Colonic mucosa (tissue), 4 donors: Measurements from ENCODE around the gene SLC7A4. TPM values are rescaled to one million over a fixed set of nuclear protein-coding genes. Genes with fewer than 3 reads are reported as not detected.

Source experiments
- DNase-seq: peaks from one replicate; pipeline ENCODE4 v3.0.0-alpha.2; 2020
- H3K27ac ChIP-seq: fragments of 200-600 bp; one replicate; pipeline ENCODE4 v1.8.0; 2021
- H3K27me3 ChIP-seq: fragments of 200-600 bp; one replicate; pipeline ENCODE4 v1.8.0; 2021
- H3K36me3 ChIP-seq: fragments of 200-600 bp; one replicate; pipeline ENCODE4 v1.8.0; 2021
- H3K4me1 ChIP-seq: fragments of 200-600 bp; one replicate; pipeline ENCODE4 v1.8.0; 2021; ENCODE audit warnings: mild to moderate bottlenecking
- H3K4me3 ChIP-seq: fragments of 200-600 bp; one replicate; pipeline ENCODE4 v1.8.0; 2021
- H3K9ac ChIP-seq, 2 donors: one replicate each; pipeline ENCODE4 v1.7.0; 2013; ENCODE audit warnings: control low read depth in 2 of 2, low read depth in 2 of 2, low read length in 2 of 2
- H3K9me3 ChIP-seq: fragments of 200-600 bp; one replicate; pipeline ENCODE4 v1.8.0; 2021
- intact Hi-C: fragments of 100-400 bp; cut with DNase I; formaldehyde crosslinking; loops from one replicate; pipeline ENCODE4 v1.14.1; 2022
- total RNA-seq, 2 donors: library from RNA; stranded (reverse); fragmentation: NEBNext Ultra II Directional in 1 of 2; extraction: Animal tissue kit (Norgen Biotek cat#: 25700) in 1 of 2; gene quantifications; one replicate each; pipeline ENCODE4 v1.2.1, GENCODE V29; 2021
- TF ChIP-seq, protein P1 (sequence below): fragments of 200-600 bp; IDR thresholded peaks from one replicate; pipeline ENCODE4 v1.8.0; 2022; ENCODE audit warnings: antibody characterized with exemption, mild to moderate bottlenecking
- donor health status: healthy.
- donor health status: DM: no; HTN: no; CAD: no.
- donor health status: DM: no; HTN: no; CAD: no.

SLC7A4 gene
- total RNA-seq, 2 donors from 2014 or later, result 3.3 to 3.9 TPM

DNA sequence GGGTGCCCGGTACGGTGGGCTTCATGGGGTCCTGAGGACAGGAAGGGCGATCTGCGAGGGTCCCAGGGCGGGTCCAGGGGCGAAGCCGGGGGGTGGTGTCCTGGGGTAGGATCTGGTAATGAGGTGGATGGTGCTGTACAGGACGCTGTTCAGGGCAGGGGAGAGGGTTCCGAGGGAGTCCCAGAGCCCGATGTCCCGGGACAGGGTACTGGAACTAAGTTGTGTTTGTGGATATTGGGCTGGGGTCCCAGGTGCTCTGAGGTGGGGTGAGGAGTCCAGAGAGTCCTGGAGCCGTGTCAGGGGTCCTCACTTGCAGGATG is 49.8 kb downstream of the SLC7A4 start:
- peak overlapping the region; percentile 90 to 94 for H3K9ac ChIP-seq
- no peaks in the 10 kb centered on the region for H3K27me3 ChIP-seq
- H3K4me3 ChIP-seq, result peak overlapping the region; percentile 69
- no peaks in the 10 kb centered on the region for H3K9me3 ChIP-seq
- peak overlapping the region; percentile 89 for H3K27ac ChIP-seq
- no peaks in the 10 kb centered on the region for H3K36me3 ChIP-seq
- H3K4me1 ChIP-seq, result peaks cover 12% of the 10 kb centered on the region
- TF ChIP-seq, protein P1, sequence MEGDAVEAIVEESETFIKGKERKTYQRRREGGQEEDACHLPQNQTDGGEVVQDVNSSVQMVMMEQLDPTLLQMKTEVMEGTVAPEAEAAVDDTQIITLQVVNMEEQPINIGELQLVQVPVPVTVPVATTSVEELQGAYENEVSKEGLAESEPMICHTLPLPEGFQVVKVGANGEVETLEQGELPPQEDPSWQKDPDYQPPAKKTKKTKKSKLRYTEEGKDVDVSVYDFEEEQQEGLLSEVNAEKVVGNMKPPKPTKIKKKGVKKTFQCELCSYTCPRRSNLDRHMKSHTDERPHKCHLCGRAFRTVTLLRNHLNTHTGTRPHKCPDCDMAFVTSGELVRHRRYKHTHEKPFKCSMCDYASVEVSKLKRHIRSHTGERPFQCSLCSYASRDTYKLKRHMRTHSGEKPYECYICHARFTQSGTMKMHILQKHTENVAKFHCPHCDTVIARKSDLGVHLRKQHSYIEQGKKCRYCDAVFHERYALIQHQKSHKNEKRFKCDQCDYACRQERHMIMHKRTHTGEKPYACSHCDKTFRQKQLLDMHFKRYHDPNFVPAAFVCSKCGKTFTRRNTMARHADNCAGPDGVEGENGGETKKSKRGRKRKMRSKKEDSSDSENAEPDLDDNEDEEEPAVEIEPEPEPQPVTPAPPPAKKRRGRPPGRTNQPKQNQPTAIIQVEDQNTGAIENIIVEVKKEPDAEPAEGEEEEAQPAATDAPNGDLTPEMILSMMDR, result no peak
- intact Hi-C loops, result no loop called here
- DNase-seq, result no peak

DNA sequence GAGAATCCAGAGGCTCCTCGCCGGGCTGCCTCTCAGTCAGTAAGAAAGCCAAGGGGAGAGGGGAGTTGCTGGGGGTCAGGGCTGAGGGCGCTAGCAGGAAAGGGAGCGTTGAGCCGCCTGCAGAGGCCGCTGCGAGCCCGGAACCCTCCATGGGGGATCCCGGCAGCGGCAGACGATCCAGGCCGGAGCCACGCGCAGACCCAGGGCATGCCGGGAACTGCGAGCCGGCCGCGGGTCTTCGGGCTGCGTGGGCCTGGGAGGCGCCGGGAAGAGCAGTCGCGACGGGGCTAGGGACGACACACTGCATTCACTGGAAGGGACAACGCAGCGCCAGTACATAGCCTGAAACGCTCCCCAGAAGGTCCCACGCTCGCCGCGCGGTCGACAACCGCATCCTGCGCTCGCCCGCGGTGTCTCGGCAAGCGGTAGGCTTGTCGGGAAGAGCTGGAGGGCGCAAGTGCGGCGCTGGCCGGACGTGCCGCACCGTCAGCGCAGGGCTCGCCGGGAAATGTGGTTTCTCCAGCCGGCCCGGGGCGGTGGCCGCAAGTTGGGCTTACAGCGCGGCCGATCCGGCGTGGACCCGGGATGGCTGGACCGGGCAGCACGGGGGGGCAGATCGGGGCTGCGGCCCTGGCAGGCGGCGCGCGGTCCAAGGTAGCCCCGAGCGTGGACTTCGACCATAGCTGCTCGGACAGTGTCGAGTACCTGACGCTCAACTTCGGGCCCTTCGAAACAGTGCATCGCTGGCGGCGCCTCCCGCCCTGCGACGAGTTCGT is 50.4 kb downstream of the SLC7A4 start, which contains the start of gene LZTR1:
LZTR1 (plus strand) TSS at position 511 of the 776 bp plus-strand sequence; CDS start at position 586, 75 bp downstream.
- intact Hi-C loops, result no loop called here
- Histone ChIP-seq H3K36me3 (no peaks in the 10 kb centered on the region), H3K27ac (peak within 1 kb of the TSS; percentile 89), H3K27me3 (no peaks in the 10 kb centered on the region), H3K4me3 (peak within 1 kb of the TSS; percentile 69), H3K9me3 (no peaks in the 10 kb centered on the region), H3K4me1 (peaks cover 12% of the 10 kb centered on the region), H3K9ac (peak within 1 kb of the TSS; percentile 90 to 94)
- TF ChIP-seq, protein P1, result peak; percentile 42
- DNase-seq, result peak; percentile 91

DNA sequence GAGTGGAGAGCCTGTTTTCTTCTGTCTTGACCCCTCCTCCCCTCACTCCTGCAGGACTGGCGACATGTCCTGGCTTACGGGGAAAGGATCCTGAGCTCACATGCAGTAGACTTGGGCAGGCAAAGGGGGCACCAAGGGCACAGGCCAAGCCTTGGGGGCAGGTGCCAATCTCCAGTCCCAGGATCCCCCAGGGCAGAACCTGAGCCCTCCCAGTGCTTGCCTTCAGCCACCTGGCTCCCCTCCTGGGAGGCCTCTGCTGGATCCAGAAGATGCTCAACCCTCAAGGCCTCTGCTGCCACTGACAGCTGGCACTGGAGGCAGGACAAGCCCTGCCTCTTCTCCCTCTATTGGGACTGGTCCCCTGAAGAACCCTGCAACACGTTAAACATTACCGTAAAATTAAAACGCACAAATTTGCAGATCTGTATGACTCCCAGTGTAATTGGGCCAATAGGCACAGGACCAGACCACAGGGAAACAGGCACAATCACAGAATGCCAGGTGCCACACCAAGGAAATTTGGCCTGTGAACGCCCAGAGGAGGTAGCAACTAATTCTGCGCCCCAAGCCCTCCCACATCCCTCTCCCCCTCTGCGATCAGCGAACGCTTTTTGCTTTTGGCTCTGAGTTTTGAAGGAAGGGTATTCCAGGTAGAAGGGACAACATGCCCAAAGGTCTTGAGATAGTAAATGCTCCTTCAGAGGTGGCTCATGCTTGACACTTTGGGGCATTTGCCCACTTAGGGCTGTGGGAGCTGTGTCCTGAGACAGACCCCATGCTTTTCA is 51.2 kb downstream of the SLC7A4 start:
- TF ChIP-seq, protein P1, result no peak
- no peaks in the 10 kb centered on the region for H3K27me3 ChIP-seq
- no peaks in the 10 kb centered on the region for H3K9me3 ChIP-seq
- H3K27ac ChIP-seq, result peak overlapping the region; percentile 89
- H3K4me3 ChIP-seq, result peak overlapping the region; percentile 69
- H3K4me1 ChIP-seq, result peaks cover 12% of the 10 kb centered on the region
- intact Hi-C loops, result no loop called here
- peak overlapping the region; percentile 90 to 94 for H3K9ac ChIP-seq
- DNase-seq, result no peak
- H3K36me3 ChIP-seq, result no peaks in the 10 kb centered on the region

DNA sequence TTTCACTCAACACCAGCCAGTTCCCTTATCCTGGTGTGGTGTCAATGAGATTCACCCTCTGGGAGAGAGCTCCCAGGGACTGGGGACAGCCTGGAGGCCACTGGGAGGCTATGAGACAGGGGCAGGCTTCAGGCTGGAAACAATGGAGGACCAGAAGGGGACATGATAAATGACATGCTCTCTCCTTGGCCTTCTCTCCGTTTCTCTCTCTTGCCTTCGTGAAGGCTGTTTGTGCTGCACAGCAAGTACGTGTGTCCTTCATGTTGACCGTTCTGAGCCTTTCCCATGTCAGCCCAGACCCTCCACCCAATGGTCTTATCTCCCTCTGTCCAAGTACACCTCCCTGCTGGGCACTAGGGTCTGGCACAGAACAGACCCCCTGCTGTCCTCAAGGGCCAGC is 51.8 kb downstream of the SLC7A4 start:
- Histone ChIP-seq H3K9me3 (no peaks in the 10 kb centered on the region), H3K27ac (no peak overlapping the region), H3K27me3 (no peaks in the 10 kb centered on the region), H3K4me1 (peaks cover 12% of the 10 kb centered on the region), H3K4me3 (no peak overlapping the region), H3K9ac (no peak overlapping the region), H3K36me3 (no peaks in the 10 kb centered on the region)
- TF ChIP-seq, protein P1, result no peak
- DNase-seq, result no peak
- intact Hi-C loops, result no loop called here

DNA sequence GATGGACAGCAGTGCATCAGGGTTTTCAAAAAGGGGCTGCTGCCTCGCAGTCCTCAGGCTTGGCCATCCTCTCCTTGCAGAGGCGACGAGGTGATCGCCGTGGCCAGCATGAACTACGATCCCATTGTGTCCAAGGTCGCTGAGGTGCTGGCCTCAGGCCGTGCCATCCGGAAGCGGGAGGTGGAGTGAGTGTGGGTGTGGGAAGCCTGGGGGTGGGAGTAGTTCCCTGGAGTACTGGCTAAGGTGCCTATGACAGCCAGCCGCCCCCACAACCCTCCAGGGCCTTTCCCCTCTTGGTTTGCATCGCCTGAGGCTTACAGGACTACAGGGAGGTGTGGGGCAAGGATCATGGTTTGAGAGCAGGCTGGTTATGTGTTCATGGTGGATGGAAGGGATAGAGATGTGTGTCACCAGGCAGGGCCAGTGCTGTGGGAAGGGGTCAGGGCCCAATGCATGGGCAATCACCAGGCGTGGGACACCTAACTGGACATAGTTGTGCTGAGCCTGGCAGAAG is 52.4 kb downstream of the SLC7A4 start:
- intact Hi-C loops, result no loop called here
- Histone ChIP-seq H3K4me3 (no peak overlapping the region), H3K9me3 (no peaks in the 10 kb centered on the region), H3K36me3 (no peaks in the 10 kb centered on the region), H3K27me3 (no peaks in the 10 kb centered on the region), H3K4me1 (peaks cover 12% of the 10 kb centered on the region), H3K9ac (peak overlapping the region; percentile 47 to 64), H3K27ac (no peak overlapping the region)
- DNase-seq, result no peak
- TF ChIP-seq, protein P1, result no peak
